ENCODE measurements around the gene SSR1.

SSR1 gene

DNA sequence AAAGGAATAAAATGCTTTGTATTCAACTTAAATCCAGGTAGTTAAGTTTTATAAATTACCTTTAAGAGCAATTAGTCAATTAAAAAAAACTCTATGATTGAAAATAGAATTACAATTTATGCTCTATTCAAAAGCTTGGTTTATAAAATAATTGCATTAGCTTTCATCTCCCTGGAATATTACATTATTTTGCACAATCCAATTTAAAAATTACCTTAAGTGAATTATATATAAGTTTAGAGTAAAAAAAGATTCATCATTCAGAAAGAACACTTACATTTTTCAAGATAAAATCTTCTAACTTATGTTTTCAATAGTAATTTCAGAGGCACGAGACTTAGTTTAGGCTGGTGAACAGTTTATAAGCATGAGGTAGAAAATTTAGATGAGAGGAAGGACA, 14.9 kb downstream of the SSR1 start:
- Histone ChIP-seq H3K9me2 (replicated peaks; ENCODE audit: insufficient read depth, low read length) (no peaks in the 10 kb centered on the region), H4K20me1 (ENCODE audit: low read depth, low read length) (peaks cover 7% of the 10 kb centered on the region; the same call in 1 of the 2 replicates), H3K9me3 (ENCODE audit: insufficient read depth, low read length) (no peaks in the 10 kb centered on the region), H3K4me3 (ENCODE audit: insufficient read depth, low read length, poor library complexity, severe bottlenecking) (no peak overlapping the region), H3K79me2 (ENCODE audit: insufficient read depth, low read length) (peaks cover 16% of the 10 kb centered on the region), H3K36me3 (ENCODE audit: low read length) (peaks cover 76% of the 10 kb centered on the region), H3K27ac (ENCODE audit: low read depth, low read length) (no peak overlapping the region), H2AFZ (ENCODE audit: low read depth, low read length, severe bottlenecking) (no peak overlapping the region), H3F3A (ENCODE audit: insufficient read depth) (0 out of 2 replicates have a peak, but pooled peaks cover 6% of the 10 kb centered on the region), H3K4me2 (ENCODE audit: low read depth, low read length, poor library complexity, severe bottlenecking) (no peak overlapping the region), H3K27me3 (ENCODE audit: low read length) (no peaks in the 10 kb centered on the region), H3K9ac (ENCODE audit: low read length) (no peak overlapping the region)
- TF ChIP-seq, protein P1, sequence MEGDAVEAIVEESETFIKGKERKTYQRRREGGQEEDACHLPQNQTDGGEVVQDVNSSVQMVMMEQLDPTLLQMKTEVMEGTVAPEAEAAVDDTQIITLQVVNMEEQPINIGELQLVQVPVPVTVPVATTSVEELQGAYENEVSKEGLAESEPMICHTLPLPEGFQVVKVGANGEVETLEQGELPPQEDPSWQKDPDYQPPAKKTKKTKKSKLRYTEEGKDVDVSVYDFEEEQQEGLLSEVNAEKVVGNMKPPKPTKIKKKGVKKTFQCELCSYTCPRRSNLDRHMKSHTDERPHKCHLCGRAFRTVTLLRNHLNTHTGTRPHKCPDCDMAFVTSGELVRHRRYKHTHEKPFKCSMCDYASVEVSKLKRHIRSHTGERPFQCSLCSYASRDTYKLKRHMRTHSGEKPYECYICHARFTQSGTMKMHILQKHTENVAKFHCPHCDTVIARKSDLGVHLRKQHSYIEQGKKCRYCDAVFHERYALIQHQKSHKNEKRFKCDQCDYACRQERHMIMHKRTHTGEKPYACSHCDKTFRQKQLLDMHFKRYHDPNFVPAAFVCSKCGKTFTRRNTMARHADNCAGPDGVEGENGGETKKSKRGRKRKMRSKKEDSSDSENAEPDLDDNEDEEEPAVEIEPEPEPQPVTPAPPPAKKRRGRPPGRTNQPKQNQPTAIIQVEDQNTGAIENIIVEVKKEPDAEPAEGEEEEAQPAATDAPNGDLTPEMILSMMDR (IDR thresholded peaks at IDR 0.05; ENCODE audit: insufficient read depth, low read length, poor library complexity, severe bottlenecking), result no peak
- TF ChIP-seq EZH2phosphoT487 (conservative IDR thresholded peaks at IDR 0.05; ENCODE audit: low read length), result no peak

DNA sequence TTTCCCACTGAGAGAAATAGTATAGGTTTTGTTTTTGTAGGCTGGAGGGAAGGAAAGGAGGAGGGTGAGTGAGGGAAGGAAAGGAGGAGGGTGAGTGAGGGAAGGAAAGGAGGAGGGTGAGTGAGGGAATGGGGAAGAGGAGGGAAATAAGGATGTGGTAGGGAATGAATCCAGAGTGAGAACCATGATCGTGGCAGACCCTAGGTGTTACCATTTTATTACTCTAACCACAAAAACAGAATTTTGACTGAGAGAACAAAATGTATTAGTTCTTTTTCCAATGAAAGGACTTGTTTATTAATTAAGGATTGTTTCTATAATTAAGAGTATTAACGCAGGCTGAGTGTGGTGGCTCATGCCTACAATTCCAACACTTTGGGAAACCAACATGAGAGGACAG, 16.4 kb downstream of the SSR1 start:
- no peak overlapping the region for H3K9ac ChIP-seq (ENCODE audit: low read length)
- H2AFZ ChIP-seq (ENCODE audit: low read depth, low read length, severe bottlenecking), result no peak overlapping the region
- H3K9me3 ChIP-seq (ENCODE audit: insufficient read depth, low read length), result no peaks in the 10 kb centered on the region
- H3K4me2 ChIP-seq (ENCODE audit: low read depth, low read length, poor library complexity, severe bottlenecking), result no peak overlapping the region
- no peaks in the 10 kb centered on the region for H3K27me3 ChIP-seq (ENCODE audit: low read length)
- H3K4me3 ChIP-seq (ENCODE audit: insufficient read depth, low read length, poor library complexity, severe bottlenecking), result no peak overlapping the region
- TF ChIP-seq, protein P1 (IDR thresholded peaks at IDR 0.05; ENCODE audit: insufficient read depth, low read length, poor library complexity, severe bottlenecking), result no peak
- no peak for TF ChIP-seq EZH2phosphoT487 (conservative IDR thresholded peaks at IDR 0.05; ENCODE audit: low read length)
- H3K79me2 ChIP-seq (ENCODE audit: insufficient read depth, low read length), result peaks cover 16% of the 10 kb centered on the region
- peaks cover 7% of the 10 kb centered on the region; the same call in 1 of the 2 replicates for H4K20me1 ChIP-seq (ENCODE audit: low read depth, low read length)
- no peak overlapping the region for H3K27ac ChIP-seq (ENCODE audit: low read depth, low read length)
- peaks cover 77% of the 10 kb centered on the region for H3K36me3 ChIP-seq (ENCODE audit: low read length)
- H3F3A ChIP-seq (ENCODE audit: insufficient read depth), result 0 out of 2 replicates have a peak, but pooled peaks cover 6% of the 10 kb centered on the region
- H3K9me2 ChIP-seq (replicated peaks; ENCODE audit: insufficient read depth, low read length), result no peaks in the 10 kb centered on the region

DNA sequence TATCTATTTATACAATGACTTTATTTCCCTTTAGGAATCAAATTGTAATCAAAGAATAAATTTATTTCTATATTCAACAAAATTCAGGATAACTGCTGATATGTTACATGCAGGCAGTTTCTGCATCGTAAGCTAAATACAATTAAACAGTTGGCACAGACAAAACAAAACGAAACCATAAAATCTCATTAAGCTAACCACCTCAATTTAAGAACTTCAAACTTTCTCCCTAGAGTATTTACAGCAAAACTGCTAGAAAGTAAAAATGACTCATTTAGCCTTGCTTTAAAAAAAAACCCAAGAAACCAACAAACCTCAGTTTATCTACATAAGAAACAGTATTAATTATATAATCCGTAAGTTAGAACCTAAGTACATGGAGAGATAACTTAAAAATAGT, 17.1 kb downstream of the SSR1 start:
- Histone ChIP-seq H3K27me3 (ENCODE audit: low read length) (no peaks in the 10 kb centered on the region), H3K4me3 (ENCODE audit: insufficient read depth, low read length, poor library complexity, severe bottlenecking) (no peak overlapping the region), H3K27ac (ENCODE audit: low read depth, low read length) (no peak overlapping the region), H4K20me1 (ENCODE audit: low read depth, low read length) (peaks cover 7% of the 10 kb centered on the region; the same call in 1 of the 2 replicates), H3K9me2 (replicated peaks; ENCODE audit: insufficient read depth, low read length) (no peaks in the 10 kb centered on the region), H3F3A (ENCODE audit: insufficient read depth) (0 out of 2 replicates have a peak, but pooled peaks cover 6% of the 10 kb centered on the region), H3K79me2 (ENCODE audit: insufficient read depth, low read length) (peaks cover 12% of the 10 kb centered on the region), H3K9me3 (ENCODE audit: insufficient read depth, low read length) (no peaks in the 10 kb centered on the region), H3K9ac (ENCODE audit: low read length) (no peak overlapping the region), H3K36me3 (ENCODE audit: low read length) (peaks cover 70% of the 10 kb centered on the region), H2AFZ (ENCODE audit: low read depth, low read length, severe bottlenecking) (no peak overlapping the region), H3K4me2 (ENCODE audit: low read depth, low read length, poor library complexity, severe bottlenecking) (no peak overlapping the region)
- TF ChIP-seq, protein P1 (IDR thresholded peaks at IDR 0.05; ENCODE audit: insufficient read depth, low read length, poor library complexity, severe bottlenecking), result no peak
- TF ChIP-seq EZH2phosphoT487 (conservative IDR thresholded peaks at IDR 0.05; ENCODE audit: low read length), result no peak

Measured in SU-DHL-6 (cell line).